ENCODE results near the gene R3HDM2. TPM values are rescaled to one million over a fixed set of nuclear protein-coding genes. Genes with fewer than 3 reads are reported as not detected.

R3HDM2 gene
- total and polyA plus RNA-seq, 4 donors, result 7.4 to 28.9 (median 15.1) TPM

DNA sequence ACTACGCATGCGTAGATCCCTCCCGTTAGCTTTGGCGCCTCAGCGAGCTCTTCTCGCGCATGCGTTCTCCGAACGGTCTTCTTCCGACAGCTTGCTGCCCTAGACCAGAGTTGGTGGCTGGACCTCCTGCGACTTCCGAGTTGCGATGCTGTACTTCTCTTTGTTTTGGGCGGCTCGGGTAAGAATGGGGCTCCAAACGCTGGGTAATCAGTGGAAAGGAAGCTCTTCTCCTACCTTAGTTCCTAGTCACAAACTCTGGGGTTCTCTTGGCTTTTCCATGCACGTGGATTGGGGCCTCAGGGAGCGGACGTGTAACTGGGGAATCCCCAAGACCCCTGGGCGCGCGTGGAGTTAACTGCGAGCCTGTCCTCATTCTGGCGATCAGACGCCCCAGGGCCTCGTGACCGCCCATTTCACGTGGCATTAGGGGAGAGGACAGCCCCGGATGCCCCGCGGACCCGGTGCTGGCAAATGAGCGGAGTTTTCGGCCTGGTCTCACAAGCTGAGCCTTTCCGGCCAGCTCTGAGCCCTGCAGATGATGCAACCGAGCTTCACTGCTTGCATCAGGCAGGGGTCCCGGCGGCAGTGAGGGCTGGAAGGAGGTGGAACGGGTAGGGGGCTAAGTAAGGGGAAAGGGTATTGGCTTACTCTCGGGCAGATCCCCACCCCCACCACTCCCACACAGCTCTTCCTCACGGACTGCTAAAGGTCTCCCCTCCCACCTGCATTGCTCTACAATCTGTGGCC, 201.0 kb downstream of the R3HDM2 start, which contains the start of gene SHMT2:
Gene SHMT2 (plus strand): TSS at position 78 of the 747 bp plus-strand sequence. CDS start 68 bp downstream, at position 146.
- H3K36me3 ChIP-seq (ENCODE audit: control insufficient read depth in 4 of 4, insufficient read depth in 3 of 4, low read depth in 1 of 4, low read length in 3 of 4), result peaks cover 12 to 20% (median 15%) of the 10 kb centered on the region in 4 donors
- H3K27me3 ChIP-seq (ENCODE audit: control insufficient read depth in 4 of 4, insufficient read depth in 4 of 4, low read length in 3 of 4), result no peaks in the 10 kb centered on the region
- H3K9ac ChIP-seq (ENCODE audit: low read depth in 1 of 2, low read length in 2 of 2), result peak within 1 kb of the TSS; percentile 76 to 95
- H3K9me3 ChIP-seq (ENCODE audit: control insufficient read depth in 4 of 4, low read length in 3 of 4), result no peaks in the 10 kb centered on the region
- DNase-seq (ENCODE audit: low spot score), result peak; percentile 89
- WGBS, result under 1% methylated on average over 42 of the region's 42 CpGs
- TF ChIP-seq TAF1 (conservative IDR thresholded peaks at IDR 0.05), result no peak
- peak; percentile 77 for TF ChIP-seq YY1 (IDR thresholded peaks at IDR 0.05)
- peak in 1 of 2 donors; percentile 25 for TF ChIP-seq RAD21 (IDR thresholded peaks at IDR 0.05)
- TF ChIP-seq FOXA2 (IDR thresholded peaks at IDR 0.05), result peak; percentile 6
- no peak for TF ChIP-seq NR2F2 (IDR thresholded peaks at IDR 0.05)
- TF ChIP-seq, protein P1, sequence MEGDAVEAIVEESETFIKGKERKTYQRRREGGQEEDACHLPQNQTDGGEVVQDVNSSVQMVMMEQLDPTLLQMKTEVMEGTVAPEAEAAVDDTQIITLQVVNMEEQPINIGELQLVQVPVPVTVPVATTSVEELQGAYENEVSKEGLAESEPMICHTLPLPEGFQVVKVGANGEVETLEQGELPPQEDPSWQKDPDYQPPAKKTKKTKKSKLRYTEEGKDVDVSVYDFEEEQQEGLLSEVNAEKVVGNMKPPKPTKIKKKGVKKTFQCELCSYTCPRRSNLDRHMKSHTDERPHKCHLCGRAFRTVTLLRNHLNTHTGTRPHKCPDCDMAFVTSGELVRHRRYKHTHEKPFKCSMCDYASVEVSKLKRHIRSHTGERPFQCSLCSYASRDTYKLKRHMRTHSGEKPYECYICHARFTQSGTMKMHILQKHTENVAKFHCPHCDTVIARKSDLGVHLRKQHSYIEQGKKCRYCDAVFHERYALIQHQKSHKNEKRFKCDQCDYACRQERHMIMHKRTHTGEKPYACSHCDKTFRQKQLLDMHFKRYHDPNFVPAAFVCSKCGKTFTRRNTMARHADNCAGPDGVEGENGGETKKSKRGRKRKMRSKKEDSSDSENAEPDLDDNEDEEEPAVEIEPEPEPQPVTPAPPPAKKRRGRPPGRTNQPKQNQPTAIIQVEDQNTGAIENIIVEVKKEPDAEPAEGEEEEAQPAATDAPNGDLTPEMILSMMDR (IDR thresholded peaks at IDR 0.05; ENCODE audit: low read depth, low read length, missing input control), result no peak
- TF ChIP-seq, protein P2, sequence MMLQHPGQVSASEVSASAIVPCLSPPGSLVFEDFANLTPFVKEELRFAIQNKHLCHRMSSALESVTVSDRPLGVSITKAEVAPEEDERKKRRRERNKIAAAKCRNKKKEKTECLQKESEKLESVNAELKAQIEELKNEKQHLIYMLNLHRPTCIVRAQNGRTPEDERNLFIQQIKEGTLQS (IDR thresholded peaks at IDR 0.05), result peak; percentile 96
- TF ChIP-seq HNF4G (IDR thresholded peaks at IDR 0.05), result peak; percentile 29
- TF ChIP-seq, protein P3, sequence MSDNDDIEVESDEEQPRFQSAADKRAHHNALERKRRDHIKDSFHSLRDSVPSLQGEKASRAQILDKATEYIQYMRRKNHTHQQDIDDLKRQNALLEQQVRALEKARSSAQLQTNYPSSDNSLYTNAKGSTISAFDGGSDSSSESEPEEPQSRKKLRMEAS (IDR thresholded peaks at IDR 0.05), result peak; percentile 78
- peak in 1 of 2 donors; percentile 32 for TF ChIP-seq GABPA (IDR thresholded peaks at IDR 0.05 in 1 of 2, conservative IDR thresholded peaks at IDR 0.05 in 1 of 2)
- peak; percentile 63 to 82 for TF ChIP-seq RXRA (IDR thresholded peaks at IDR 0.05)
- TF ChIP-seq, protein P4, sequence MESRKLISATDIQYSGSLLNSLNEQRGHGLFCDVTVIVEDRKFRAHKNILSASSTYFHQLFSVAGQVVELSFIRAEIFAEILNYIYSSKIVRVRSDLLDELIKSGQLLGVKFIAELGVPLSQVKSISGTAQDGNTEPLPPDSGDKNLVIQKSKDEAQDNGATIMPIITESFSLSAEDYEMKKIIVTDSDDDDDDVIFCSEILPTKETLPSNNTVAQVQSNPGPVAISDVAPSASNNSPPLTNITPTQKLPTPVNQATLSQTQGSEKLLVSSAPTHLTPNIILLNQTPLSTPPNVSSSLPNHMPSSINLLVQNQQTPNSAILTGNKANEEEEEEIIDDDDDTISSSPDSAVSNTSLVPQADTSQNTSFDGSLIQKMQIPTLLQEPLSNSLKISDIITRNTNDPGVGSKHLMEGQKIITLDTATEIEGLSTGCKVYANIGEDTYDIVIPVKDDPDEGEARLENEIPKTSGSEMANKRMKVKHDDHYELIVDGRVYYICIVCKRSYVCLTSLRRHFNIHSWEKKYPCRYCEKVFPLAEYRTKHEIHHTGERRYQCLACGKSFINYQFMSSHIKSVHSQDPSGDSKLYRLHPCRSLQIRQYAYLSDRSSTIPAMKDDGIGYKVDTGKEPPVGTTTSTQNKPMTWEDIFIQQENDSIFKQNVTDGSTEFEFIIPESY (IDR thresholded peaks at IDR 0.05), result peak; percentile 28
- peak; percentile 77 for TF ChIP-seq SP1 (IDR thresholded peaks at IDR 0.05)
- TF ChIP-seq, protein P5, sequence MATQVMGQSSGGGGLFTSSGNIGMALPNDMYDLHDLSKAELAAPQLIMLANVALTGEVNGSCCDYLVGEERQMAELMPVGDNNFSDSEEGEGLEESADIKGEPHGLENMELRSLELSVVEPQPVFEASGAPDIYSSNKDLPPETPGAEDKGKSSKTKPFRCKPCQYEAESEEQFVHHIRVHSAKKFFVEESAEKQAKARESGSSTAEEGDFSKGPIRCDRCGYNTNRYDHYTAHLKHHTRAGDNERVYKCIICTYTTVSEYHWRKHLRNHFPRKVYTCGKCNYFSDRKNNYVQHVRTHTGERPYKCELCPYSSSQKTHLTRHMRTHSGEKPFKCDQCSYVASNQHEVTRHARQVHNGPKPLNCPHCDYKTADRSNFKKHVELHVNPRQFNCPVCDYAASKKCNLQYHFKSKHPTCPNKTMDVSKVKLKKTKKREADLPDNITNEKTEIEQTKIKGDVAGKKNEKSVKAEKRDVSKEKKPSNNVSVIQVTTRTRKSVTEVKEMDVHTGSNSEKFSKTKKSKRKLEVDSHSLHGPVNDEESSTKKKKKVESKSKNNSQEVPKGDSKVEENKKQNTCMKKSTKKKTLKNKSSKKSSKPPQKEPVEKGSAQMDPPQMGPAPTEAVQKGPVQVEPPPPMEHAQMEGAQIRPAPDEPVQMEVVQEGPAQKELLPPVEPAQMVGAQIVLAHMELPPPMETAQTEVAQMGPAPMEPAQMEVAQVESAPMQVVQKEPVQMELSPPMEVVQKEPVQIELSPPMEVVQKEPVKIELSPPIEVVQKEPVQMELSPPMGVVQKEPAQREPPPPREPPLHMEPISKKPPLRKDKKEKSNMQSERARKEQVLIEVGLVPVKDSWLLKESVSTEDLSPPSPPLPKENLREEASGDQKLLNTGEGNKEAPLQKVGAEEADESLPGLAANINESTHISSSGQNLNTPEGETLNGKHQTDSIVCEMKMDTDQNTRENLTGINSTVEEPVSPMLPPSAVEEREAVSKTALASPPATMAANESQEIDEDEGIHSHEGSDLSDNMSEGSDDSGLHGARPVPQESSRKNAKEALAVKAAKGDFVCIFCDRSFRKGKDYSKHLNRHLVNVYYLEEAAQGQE (IDR thresholded peaks at IDR 0.05), result peak; percentile 40
- TF ChIP-seq EGR1 (IDR thresholded peaks at IDR 0.05; ENCODE audit: low read depth in 2 of 2), result no peak
- TF ChIP-seq FOXA1 (IDR thresholded peaks at IDR 0.05), result no peak
- TF ChIP-seq JUND (IDR thresholded peaks at IDR 0.05), result peak in 1 of 2 donors; percentile 13
- TF ChIP-seq HNF4A (conservative IDR thresholded peaks at IDR 0.05), result peak in 1 of 2 donors; percentile 50
- H3K4me3 ChIP-seq (ENCODE audit: low read depth in 1 of 3, low read length in 3 of 3), result peak within 1 kb of the TSS; percentile 55 to 83 (median 68)
- H3K27ac ChIP-seq (ENCODE audit: low read depth in 1 of 2, low read length in 2 of 2), result peak within 1 kb of the TSS; percentile 94 to 97
- peaks cover 17 to 61% (median 45%) of the 10 kb centered on the region in 4 donors for H3K4me1 ChIP-seq (ENCODE audit: control insufficient read depth in 4 of 4, insufficient read depth in 4 of 4, low read length in 3 of 4)

All from liver (tissue), 9 donors.